Stomach (tissue), 9 donors: ENCODE data around the gene IPO11. TPM values are rescaled to one million over a fixed set of nuclear protein-coding genes. Genes with fewer than 3 reads are reported as not detected.

ENCODE experiments used
- DNase-seq, 2 donors: peaks; one replicate each; pipeline versions ENCODE4 v3.0.0 to v3.0.0-alpha.2; 2013 to 2019
- H3K27ac ChIP-seq, 5 donors: fragments of 200-600 bp in 4 of 5; sonication (generic) in 4 of 5; one replicate each; pipeline ENCODE4 v1.5.1; 2013 to 2019; ENCODE audit warnings: mild to moderate bottlenecking in 1 of 5, moderate library complexity in 1 of 5
- H3K27me3 ChIP-seq, 3 donors: fragments of 200-600 bp; sonication (generic); one replicate each; pipeline ENCODE4 v1.5.1; 2017 to 2019; ENCODE audit warnings: mixed run types in 1 of 3
- H3K36me3 ChIP-seq, 4 donors: fragments of 200-600 bp; sonication (generic); 1 replicate in 3 of 4; 2 replicates in 1 of 4; pipeline ENCODE4 v1.5.1; 2016 to 2019
- H3K4me1 ChIP-seq, 4 donors: fragments of 200-600 bp; sonication (generic); one replicate each; pipeline ENCODE4 v1.5.1; 2016 to 2019
- H3K4me3 ChIP-seq, 4 donors: fragments of 200-600 bp; sonication (generic) in 3 of 4; one replicate each; pipeline ENCODE4 v1.5.1; 2016 to 2019; ENCODE audit warnings: mild to moderate bottlenecking in 1 of 4
- H3K9me3 ChIP-seq, 4 donors: fragments of 200-600 bp; sonication (generic); one replicate each; pipeline ENCODE4 v1.5.1; 2016 to 2019
- CTCF ChIP-seq, 7 experiments: fragments of 450-650 bp in 4 of 7; fragments of 200-600 bp in 3 of 7; sonication (generic) in 3 of 7; IDR thresholded peaks; one replicate each; pipeline ENCODE4 v1.5.1; 2016 to 2019; ENCODE audit warnings: antibody characterized with exemption in 7 of 7, control low read depth in 2 of 7, mild to moderate bottlenecking in 1 of 7
- EP300 ChIP-seq: sonication (generic); formaldehyde crosslinking; IDR thresholded peaks from one replicate; pipeline ENCODE4 v1.6.1; 2017; ENCODE audit warnings: antibody characterized with exemption
- POLR2A ChIP-seq, 4 donors: fragments of 450-650 bp; IDR thresholded peaks; one replicate each; pipeline ENCODE4 v1.6.1; 2016; ENCODE audit warnings: antibody characterized with exemption in 4 of 4, control low read depth in 2 of 4, mild to moderate bottlenecking in 1 of 4, moderate library complexity in 1 of 4
- POLR2AphosphoS5 ChIP-seq, 3 donors: sonication (generic); formaldehyde crosslinking; IDR thresholded peaks; one replicate each; pipeline ENCODE4 v1.6.1; 2016; ENCODE audit warnings: antibody characterized with exemption in 3 of 3
- WGBS, 5 donors: extraction: QIAGEN DNeasy Blood & Tissue Kit in 3 of 5; methylation state at CpG; one replicate each; pipeline versions ENCODE4 v1.1.5 to v1.1.7; 2013 to 2018; 5-methylcytosine and 5-hydroxymethylcytosine counted together
- intact Hi-C: fragments of 100-400 bp; cut with DNase I; formaldehyde crosslinking; loops from one replicate; pipeline ENCODE4 v1.15.1; 2023; ENCODE audit warnings: low total_unique reads
- polyA plus RNA-seq, 3 donors: library from polyadenylated mRNA; stranded (reverse); fragments of 200-250 nt; gene quantifications; one replicate each; pipeline ENCODE4 v1.2.3, GENCODE V29; 2013
- total RNA-seq, 5 donors: library from RNA; depleted of rRNA; stranded (reverse); fragments of >200 nt; gene quantifications; one replicate each; pipeline versions ENCODE4 v1.1.0 to v1.2.3, GENCODE V29; 2014 to 2016
- donor health status: healthy with polysubstance abuse.
- donor health status: Bipolar disorder and iron deficiency.
- donor health status: healthy.

IPO11 gene
- total and polyA plus RNA-seq, 8 donors = 8.0 to 37.5 (median 9.8) TPM

GRCh38 chr5:62550103-62550502 lies 137.5 kb downstream of the IPO11 start:
- WGBS, 5 donors = 90 to 98% (median 96%) methylated on average over 2 of the region's 2 CpGs
- intact Hi-C loops = no loop called here
- peaks cover 0 to 38% (median 19%) of the 10 kb centered on the region in 4 donors for H3K36me3 ChIP-seq
- no peak overlapping the region for H3K27ac ChIP-seq
- no peak overlapping the region for H3K4me3 ChIP-seq
- H3K9me3 ChIP-seq = no peaks in the 10 kb centered on the region
- H3K27me3 ChIP-seq = no peaks in the 10 kb centered on the region
- TF ChIP-seq CTCF (IDR thresholded peaks at IDR 0.05) (no peak), POLR2AphosphoS5 (IDR thresholded peaks at IDR 0.05) (no peak), EP300 (no peak), POLR2A (IDR thresholded peaks at IDR 0.05) (no peak)
- no peaks in the 10 kb centered on the region for H3K4me1 ChIP-seq
- DNase-seq = no peak

- no peak overlapping the region for H3K27ac ChIP-seq
- no peaks in the 10 kb centered on the region for H3K4me1 ChIP-seq
- H3K4me3 ChIP-seq = no peak overlapping the region
- no peak for TF ChIP-seq POLR2AphosphoS5 (IDR thresholded peaks at IDR 0.05)
- TF ChIP-seq POLR2A (IDR thresholded peaks at IDR 0.05) = no peak
- TF ChIP-seq CTCF (IDR thresholded peaks at IDR 0.05) = no peak
- TF ChIP-seq EP300 = no peak
- no peak for DNase-seq
- H3K27me3 ChIP-seq = no peaks in the 10 kb centered on the region
- no peaks in the 10 kb centered on the region for H3K9me3 ChIP-seq
- H3K36me3 ChIP-seq = peaks cover 0 to 47% (median 31%) of the 10 kb centered on the region in 4 donors
- intact Hi-C loops = no loop called here
These were observed 143.4 kb downstream of the IPO11 start for GRCh38 chr5:62555930-62556329.

- TF ChIP-seq POLR2AphosphoS5 (IDR thresholded peaks at IDR 0.05) (no peak), EP300 (no peak), POLR2A (IDR thresholded peaks at IDR 0.05) (no peak), CTCF (IDR thresholded peaks at IDR 0.05) (no peak)
- intact Hi-C loops = no loop called here
- no peaks in the 10 kb centered on the region for H3K27me3 ChIP-seq
- H3K4me3 ChIP-seq = no peak overlapping the region
- H3K9me3 ChIP-seq = no peaks in the 10 kb centered on the region
- DNase-seq = no peak
- peaks cover 0 to 43% (median 24%) of the 10 kb centered on the region in 4 donors for H3K36me3 ChIP-seq
- H3K27ac ChIP-seq = no peak overlapping the region
- H3K4me1 ChIP-seq = no peaks in the 10 kb centered on the region
- 92 to 96% (median 94%) methylated on average over 3 of the region's 3 CpGs for whole genome bisulfite sequencing, 5 donors
These were observed 146.4 kb downstream of the IPO11 start for GRCh38 chr5:62558941-62559340.

- no peak for DNase-seq
- Histone ChIP-seq H3K9me3 (no peaks in the 10 kb centered on the region), H3K27ac (no peak overlapping the region), H3K4me1 (no peaks in the 10 kb centered on the region), H3K27me3 (no peaks in the 10 kb centered on the region), H3K4me3 (no peak overlapping the region), H3K36me3 (peaks cover 0 to 44% (median 30%) of the 10 kb centered on the region in 4 donors)
- intact Hi-C loops = no loop called here
- 96 to 100% (median 99%) methylated on average over 1 of the region's 1 CpG for WGBS, 5 donors
- TF ChIP-seq POLR2AphosphoS5 (IDR thresholded peaks at IDR 0.05) (no peak), CTCF (IDR thresholded peaks at IDR 0.05) (no peak), POLR2A (IDR thresholded peaks at IDR 0.05) (no peak), EP300 (no peak)
These were observed 148.2 kb downstream of the IPO11 start for GRCh38 chr5:62560786-62561185.
